Measurements from ENCODE around the gene MECR.

DNA sequence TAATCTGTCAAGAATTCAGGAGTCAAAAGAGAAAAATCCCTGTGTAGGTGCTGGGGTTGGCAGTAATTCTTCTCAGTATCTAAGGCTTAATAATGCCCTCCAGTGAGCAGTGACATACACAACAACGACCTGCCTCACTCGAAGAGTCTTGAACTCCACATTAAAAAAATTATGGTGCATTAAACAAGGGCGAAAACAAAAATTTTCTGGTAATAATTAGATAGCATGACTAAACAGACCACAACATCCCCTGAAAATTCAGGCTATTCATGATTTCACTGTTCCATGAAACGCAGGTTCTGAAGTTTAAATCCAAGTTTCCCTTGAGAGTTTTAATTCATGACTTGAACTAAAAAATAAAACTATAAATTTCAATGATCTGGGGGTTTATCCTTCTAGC lies 54.2 kb downstream of the MECR start:
- TF ChIP-seq, protein P1, sequence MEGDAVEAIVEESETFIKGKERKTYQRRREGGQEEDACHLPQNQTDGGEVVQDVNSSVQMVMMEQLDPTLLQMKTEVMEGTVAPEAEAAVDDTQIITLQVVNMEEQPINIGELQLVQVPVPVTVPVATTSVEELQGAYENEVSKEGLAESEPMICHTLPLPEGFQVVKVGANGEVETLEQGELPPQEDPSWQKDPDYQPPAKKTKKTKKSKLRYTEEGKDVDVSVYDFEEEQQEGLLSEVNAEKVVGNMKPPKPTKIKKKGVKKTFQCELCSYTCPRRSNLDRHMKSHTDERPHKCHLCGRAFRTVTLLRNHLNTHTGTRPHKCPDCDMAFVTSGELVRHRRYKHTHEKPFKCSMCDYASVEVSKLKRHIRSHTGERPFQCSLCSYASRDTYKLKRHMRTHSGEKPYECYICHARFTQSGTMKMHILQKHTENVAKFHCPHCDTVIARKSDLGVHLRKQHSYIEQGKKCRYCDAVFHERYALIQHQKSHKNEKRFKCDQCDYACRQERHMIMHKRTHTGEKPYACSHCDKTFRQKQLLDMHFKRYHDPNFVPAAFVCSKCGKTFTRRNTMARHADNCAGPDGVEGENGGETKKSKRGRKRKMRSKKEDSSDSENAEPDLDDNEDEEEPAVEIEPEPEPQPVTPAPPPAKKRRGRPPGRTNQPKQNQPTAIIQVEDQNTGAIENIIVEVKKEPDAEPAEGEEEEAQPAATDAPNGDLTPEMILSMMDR (conservative IDR thresholded peaks at IDR 0.05), result no peak
- TF ChIP-seq ZFX (IDR thresholded peaks at IDR 0.05), result no peak

Measured in C4-2B (cell line).